Osteocyte (in vitro differentiated cells): ENCODE measurements around the gene CHIC1. TPM values are rescaled to one million over a fixed set of nuclear protein-coding genes. Genes with fewer than 3 reads are reported as not detected.
"Not testable (repeated sequence)": the region's sequence is repeated elsewhere in the genome, so short reads cannot be mapped to it uniquely, and the experiment has no call there.

Experiments
- DNase-seq: peaks from one replicate; pipeline ENCODE4 v3.0.0; 2021; ENCODE audit warnings: mixed read lengths; ENCODE audit not compliant: unreplicated experiment; ENCODE audit errors: extremely low spot score
- H3K27ac Mint-ChIP-seq: one replicate; pipeline ENCODE4 v1.8.0; 2021; ENCODE audit warnings: mild to moderate bottlenecking, mixed read lengths; ENCODE audit not compliant: unreplicated experiment
- H3K27me3 Mint-ChIP-seq: one replicate; pipeline ENCODE4 v1.8.0; 2021; ENCODE audit warnings: mixed read lengths; ENCODE audit not compliant: unreplicated experiment
- H3K36me3 Mint-ChIP-seq: one replicate; pipeline ENCODE4 v1.8.0; 2021; ENCODE audit warnings: mixed read lengths; ENCODE audit not compliant: unreplicated experiment
- H3K4me1 Mint-ChIP-seq: one replicate; pipeline ENCODE4 v1.8.0; 2021; ENCODE audit warnings: mixed read lengths; ENCODE audit not compliant: unreplicated experiment
- H3K4me3 Mint-ChIP-seq: one replicate; pipeline ENCODE4 v1.8.0; 2021; ENCODE audit warnings: mild to moderate bottlenecking, moderate library complexity, mixed read lengths; ENCODE audit not compliant: unreplicated experiment
- H3K9me3 Mint-ChIP-seq: one replicate; pipeline ENCODE4 v1.8.0; 2021; ENCODE audit warnings: mixed read lengths; ENCODE audit not compliant: unreplicated experiment
- total RNA-seq: library from RNA; stranded (reverse); gene quantifications from 2 replicates; pipeline ENCODE4 v1.2.1, GENCODE V29; 2021
- TF ChIP-seq, protein P1 (sequence below): fragments of 200-600 bp; sonication (generic); IDR thresholded peaks from 2 replicates; pipeline ENCODE4 v1.5.0; 2021; ENCODE audit warnings: antibody characterized with exemption, mild to moderate bottlenecking, moderate library complexity

Gene CHIC1
- total RNA-seq, 1 donor from 2014 or later, result 8.8 TPM

DNA sequence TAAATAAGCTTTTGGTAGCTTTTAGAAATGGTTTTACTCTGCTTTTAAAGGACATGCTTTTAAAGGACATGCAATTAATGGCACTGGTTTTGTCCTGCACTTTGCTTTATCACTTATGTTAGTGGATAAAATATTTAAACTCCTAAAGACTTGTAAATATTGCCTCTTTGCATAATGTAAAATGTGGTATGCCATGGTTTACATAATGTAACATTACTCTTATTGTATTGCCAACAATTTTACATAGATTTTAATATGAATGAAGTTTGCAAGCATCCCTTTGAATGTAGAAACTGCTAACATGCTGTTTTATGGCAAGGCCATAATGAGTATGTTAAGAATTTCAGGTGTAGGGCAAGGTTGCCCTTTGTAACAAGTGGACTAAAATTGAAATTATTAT is 118.4 kb downstream of the CHIC1 start:
- H3K4me1 Mint-ChIP-seq, result peaks cover 6% of the 10 kb centered on the region
- no peak overlapping the region for H3K4me3 Mint-ChIP-seq
- no peak overlapping the region for H3K27ac Mint-ChIP-seq
- no peaks in the 10 kb centered on the region for H3K27me3 Mint-ChIP-seq
- no peak for DNase-seq
- TF ChIP-seq, protein P1, sequence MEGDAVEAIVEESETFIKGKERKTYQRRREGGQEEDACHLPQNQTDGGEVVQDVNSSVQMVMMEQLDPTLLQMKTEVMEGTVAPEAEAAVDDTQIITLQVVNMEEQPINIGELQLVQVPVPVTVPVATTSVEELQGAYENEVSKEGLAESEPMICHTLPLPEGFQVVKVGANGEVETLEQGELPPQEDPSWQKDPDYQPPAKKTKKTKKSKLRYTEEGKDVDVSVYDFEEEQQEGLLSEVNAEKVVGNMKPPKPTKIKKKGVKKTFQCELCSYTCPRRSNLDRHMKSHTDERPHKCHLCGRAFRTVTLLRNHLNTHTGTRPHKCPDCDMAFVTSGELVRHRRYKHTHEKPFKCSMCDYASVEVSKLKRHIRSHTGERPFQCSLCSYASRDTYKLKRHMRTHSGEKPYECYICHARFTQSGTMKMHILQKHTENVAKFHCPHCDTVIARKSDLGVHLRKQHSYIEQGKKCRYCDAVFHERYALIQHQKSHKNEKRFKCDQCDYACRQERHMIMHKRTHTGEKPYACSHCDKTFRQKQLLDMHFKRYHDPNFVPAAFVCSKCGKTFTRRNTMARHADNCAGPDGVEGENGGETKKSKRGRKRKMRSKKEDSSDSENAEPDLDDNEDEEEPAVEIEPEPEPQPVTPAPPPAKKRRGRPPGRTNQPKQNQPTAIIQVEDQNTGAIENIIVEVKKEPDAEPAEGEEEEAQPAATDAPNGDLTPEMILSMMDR, result no peak
- H3K36me3 Mint-ChIP-seq, result no peaks in the 10 kb centered on the region
- peaks cover 3% of the 10 kb centered on the region for H3K9me3 Mint-ChIP-seq

DNA sequence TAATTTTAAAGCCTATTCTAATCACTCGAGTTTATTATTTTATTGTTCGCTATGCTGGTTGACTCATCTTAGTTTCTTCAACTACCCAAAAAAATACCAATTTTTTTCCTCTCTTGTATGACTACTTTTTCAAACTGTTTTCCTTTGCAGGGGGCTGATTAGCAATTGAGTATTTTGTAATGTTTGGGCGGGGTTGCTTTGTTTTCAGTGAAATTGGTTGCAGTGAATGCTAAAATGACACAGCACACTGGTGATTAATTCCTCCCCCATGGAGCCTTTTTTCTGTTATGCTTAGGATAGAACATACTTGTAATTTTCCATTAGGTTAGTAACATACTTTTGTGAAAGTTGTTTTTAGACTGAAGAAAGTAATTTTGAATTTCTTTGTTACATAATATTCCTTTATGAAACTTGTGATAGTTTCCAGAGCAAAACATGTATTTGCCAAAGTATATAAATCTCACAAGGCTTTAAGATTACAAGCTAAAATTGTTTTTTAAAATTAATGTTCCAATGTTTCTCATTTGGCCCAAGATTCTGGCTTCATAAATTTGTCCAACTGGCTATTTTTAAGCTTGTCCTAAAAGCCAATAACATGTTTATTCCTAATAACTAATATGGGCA is 120.4 kb downstream of the CHIC1 start:
- Mint-ChIP-seq H3K9me3 (peaks cover 5% of the 10 kb centered on the region), H3K36me3 (peaks cover 1% of the 10 kb centered on the region), H3K27ac (no peak overlapping the region), H3K27me3 (no peaks in the 10 kb centered on the region), H3K4me1 (peaks cover 6% of the 10 kb centered on the region), H3K4me3 (no peak overlapping the region)
- no peak for DNase-seq
- TF ChIP-seq, protein P1, result no peak

DNA sequence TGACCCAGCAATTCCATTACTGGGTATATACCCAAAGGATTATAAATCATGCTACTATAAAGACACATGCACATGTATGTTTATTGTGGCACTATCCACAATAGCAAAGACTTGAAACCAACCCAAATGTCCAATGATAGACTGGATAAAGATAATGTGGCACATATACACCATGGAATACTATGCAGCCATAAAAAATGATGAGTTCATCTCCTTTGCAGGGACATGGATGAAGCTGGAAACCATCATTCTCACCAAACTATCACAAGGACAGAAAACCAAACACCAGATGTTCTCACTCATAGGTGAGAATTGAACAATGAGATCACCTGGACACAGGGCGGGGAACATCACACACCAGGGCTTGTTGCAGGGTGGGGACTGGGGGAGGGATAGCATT is 144.0 kb downstream of the CHIC1 start:
- DNase-seq, H3K27me3 Mint-ChIP-seq, H3K36me3 Mint-ChIP-seq, H3K27ac Mint-ChIP-seq, H3K4me1 Mint-ChIP-seq, H3K4me3 Mint-ChIP-seq: not testable (repeated sequence)
- H3K9me3 Mint-ChIP-seq, result peaks cover 36% of the 10 kb centered on the region

DNA sequence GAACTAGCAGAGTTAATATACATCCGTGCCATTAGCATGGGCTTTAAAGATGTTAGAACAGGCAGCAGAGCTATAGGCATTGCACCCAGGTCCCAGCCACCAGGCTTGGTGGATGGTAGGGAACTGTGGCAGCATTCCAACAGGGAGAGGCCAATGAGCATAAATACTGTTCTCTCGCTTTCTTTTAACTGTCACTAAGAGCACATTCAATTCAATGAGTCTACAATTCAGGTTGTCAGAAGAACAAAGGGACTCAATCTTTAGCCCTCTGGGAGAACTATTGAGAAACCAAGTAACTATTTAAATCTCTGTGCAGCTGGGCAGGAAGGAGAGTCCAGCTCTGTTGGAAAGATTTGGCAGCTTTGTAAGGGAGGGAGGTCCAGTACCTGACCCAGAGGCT is 165.6 kb downstream of the CHIC1 start:
- H3K4me3 Mint-ChIP-seq, result no peak overlapping the region
- H3K36me3 Mint-ChIP-seq, result no peaks in the 10 kb centered on the region
- no peaks in the 10 kb centered on the region for H3K4me1 Mint-ChIP-seq
- TF ChIP-seq, protein P1, result no peak
- peaks cover 12% of the 10 kb centered on the region for H3K9me3 Mint-ChIP-seq
- no peak for DNase-seq
- no peaks in the 10 kb centered on the region for H3K27me3 Mint-ChIP-seq
- no peak overlapping the region for H3K27ac Mint-ChIP-seq

Other genes with a start within 250 kb of the CHIC1 start
- not detected in 2 replicates for gene CDX4, start 116.1 kb upstream of the CHIC1 start, total RNA-seq